HG03175 (cell line): ENCODE measurements around the gene DEF6.
A peak's percentile ranks its signal among the peaks of the same experiment; 100 is the strongest.
"Not testable (repeated sequence)": the region's sequence is repeated elsewhere in the genome, so short reads cannot be mapped to it uniquely, and the experiment has no call there.

Experiments
- ATAC-seq: cut with Tn5 transposase; IDR thresholded peaks from one replicate; pipeline ENCODE4 v1.9.1; 2021; ENCODE audit warnings: mild to moderate bottlenecking, moderate library complexity; ENCODE audit not compliant: unreplicated experiment

DEF6 gene

DNA sequence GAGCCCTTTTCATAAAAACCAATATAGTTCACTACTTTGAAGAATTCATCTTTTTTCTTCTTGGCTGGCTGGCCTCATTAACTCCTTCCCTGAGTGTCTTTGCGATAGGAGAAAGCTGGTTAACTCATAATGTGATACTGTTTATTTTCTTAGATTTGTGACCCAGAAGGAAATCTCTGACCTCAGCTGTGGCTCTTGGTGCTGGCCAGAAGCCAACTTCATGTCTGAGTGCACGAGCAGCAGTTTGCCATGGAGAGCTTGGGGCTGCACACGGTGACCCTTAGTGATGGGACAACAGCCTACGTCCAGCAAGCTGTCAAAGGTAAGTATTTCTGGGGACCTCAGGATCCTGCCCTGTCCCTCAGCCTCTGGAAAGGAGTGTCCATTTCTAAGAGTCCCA is 16.7 kb upstream of the DEF6 start:
- ATAC-seq, result no peak

DNA sequence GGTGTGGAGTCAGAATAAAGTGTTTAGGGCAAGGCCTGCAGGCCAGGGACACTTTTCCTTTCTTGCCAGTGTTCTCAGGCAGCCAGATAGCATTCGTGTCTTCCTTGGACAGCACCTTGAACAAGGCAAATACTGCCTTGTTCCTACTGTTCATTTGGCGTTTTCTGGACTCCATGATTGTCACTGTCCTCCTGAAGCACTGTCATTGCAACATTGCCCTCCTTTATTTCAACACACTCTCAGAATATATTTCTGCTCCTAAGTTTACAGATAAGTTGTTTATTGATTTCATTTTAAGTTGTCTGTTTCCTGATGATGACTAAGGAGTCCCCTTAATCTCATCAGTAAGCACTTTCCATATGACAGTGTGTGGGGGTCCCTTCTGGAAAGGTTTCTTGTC is 15.1 kb upstream of the DEF6 start:
- ATAC-seq, result no peak

DNA sequence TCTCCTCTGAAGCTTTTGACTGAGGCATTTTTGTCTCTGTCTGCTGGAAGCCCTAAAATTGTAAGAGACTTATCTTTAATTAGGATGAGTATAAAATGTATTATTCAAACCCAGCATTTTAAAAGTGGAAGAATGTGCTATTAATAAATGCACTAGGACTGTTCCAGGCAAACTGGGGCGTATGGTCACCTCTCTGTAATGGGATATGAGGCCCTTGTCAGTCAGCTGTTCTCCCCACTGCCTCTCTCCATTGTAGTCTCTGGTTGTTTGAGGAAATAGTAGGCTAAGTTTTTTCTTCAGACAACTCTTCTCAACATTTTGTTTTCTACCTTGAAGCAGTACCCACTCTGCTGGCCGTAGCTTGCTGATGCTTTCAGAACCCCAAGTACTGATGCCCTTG is 14.3 kb upstream of the DEF6 start:
- ATAC-seq, result no peak

- ATAC-seq, result no peak
These were observed 9.8 kb upstream of the DEF6 start for GRCh38 chr6:35287671-35288396.

DNA sequence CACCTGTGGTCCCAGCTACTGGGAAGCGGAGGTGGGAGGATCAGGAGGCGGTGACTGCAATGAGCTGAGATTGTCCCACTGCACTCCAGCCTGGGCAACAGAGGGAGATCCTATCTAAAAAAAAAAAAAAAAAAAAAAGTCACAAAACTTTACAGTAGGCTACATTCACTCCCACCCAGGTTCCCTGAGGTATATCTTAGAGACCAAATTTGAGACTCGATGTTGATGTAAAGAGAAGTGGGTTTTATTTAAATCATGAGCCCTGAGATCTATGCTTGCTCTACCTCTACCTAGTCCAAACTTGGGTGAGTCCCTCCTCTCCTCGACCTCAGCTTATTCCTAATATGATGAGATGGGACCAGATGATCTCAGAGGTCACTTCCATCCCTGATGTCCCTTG is 8.8 kb upstream of the DEF6 start:
- ATAC-seq, result no peak

DNA sequence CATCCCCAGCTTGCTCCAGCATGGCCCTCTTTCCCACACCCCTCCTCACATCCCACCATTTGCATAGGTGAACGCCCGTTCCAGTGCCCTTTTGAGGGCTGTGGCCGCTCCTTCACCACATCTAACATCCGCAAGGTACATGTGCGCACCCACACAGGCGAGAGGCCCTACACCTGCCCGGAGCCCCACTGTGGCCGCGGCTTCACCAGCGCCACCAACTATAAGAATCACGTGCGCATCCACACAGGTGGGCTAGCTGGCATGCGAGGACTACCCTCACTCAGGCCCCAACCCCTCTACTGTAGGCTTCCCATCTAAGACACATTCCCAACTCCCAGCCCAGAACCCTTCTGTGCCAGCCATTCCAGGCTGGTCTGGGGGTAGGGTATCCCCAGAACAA is 6.1 kb upstream of the DEF6 start:
- ATAC-seq, result no peak

DNA sequence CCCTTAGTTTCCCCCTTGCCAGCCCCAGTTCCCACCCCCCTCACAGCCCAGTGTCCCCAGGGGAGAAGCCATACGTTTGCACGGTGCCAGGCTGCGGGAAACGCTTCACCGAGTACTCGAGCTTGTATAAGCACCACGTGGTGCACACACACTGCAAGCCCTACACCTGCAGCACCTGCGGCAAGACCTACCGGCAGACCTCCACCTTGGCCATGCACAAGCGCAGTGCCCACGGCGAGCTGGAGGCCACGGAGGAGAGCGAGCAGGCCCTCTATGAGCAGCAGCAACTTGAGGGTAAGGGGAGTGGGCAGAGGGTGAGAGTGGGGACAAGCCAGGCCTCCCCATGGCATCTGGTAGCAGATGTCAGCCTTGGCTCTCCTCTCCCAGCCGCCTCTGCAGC is 5.1 kb upstream of the DEF6 start:
- ATAC-seq, result no peak

DNA sequence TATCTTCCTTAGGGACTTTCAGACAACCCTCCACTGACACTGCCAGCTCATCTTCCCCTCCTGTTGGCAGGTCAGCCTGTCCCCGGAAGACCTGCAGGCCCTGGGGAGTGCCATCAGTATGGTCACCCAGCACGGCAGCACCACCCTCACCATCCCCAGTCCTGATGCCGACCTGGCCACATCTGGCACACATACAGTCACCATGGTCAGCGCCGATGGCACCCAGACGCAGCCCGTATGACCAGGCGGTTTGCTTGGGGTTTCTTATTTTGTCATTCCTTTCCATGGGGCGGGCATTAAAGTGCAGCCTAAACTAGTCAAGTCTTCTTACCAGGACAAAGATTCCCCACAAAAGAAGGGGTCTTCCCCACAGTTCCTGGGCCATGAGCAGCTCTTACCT is 3.9 kb upstream of the DEF6 start:
- no peak for ATAC-seq

DNA sequence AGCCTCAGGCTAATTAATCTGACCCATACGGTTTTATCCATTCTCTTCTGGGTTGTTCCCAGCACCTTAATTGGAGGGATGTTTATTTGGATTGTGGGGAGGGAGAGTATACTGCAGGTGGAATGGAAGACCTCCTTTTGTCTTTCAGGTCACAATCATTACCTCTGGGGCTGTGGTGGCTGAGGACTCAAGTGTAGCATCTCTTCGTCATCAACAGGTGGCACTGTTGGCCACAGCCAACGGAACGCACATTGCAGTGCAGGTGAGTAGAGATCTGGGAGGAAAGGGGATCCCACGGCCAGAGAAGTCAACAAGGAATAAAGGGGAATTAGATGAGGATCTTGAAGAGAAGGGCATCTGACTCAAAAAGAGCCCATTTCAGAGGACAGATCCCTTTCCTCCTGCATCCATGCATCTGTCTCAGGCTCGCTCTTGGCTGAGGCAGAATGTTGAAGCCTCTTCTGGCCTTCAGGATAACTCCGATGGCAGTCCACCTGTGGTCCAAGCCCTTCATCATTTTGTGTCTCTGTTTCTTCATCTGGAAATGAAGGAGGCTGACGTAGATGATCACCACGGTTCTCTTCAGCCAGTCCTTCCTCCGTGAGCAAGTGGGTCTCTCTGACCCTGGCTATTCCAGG is 3.2 kb upstream of the DEF6 start:
- ATAC-seq, result no peak

DNA sequence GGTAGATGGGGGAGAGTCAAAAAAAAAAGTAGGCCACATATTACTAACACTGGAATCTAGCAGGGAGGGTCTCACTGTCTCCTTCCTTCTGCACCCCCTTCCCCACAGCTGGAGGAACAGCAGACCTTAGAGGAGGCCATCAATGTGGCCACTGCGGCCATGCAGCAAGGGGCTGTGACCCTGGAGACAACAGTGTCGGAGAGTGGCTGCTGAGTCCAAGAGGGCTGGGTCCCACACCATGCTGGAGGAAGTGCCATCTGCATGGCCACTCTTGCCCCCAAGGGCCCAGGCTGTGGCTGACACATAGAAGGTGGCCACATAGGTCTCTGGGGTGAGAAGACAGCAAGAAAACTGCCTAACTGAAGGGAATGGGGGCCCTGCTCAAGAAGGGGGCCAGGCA is 2.6 kb upstream of the DEF6 start:
- no peak for ATAC-seq

DNA sequence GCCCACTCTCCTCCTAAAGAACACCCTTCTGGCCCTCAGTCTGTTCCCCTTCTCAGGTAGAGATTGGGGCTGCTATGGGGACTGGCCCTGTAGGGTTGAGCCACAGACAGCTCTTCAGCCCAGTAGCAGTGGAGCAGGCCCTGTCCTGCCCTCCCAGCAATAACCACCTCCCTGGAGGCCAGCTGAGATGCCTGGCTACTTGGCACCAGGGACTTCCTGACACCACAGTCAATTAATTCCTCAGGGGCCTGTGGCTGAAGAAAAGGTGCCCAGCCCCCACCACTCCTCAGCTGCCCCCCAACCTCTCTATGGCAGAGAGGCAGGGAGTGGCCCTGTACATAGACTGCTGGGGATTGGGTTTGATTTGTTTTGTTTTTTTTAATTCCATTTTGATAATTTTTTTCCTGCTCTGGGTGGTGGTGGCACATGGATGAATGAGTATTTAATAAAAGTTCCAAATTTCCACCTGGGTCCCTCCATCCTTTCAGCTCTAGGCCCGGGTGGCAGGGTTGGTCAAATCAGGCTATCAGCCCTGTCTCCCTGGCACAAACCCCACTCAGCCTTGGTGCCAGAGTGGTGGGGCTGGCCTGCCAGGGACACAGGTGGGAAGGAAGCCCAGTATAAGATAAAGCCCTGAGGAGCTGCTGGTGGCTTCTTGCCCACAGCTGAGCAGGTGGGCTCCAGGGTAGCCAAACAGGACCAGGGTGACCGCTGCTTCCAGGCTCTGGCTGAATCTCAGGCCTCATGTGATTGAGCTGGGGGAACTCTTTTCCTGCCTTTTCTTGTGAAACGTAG is 1.9 kb upstream of the DEF6 start:
- ATAC-seq, result no peak

DNA sequence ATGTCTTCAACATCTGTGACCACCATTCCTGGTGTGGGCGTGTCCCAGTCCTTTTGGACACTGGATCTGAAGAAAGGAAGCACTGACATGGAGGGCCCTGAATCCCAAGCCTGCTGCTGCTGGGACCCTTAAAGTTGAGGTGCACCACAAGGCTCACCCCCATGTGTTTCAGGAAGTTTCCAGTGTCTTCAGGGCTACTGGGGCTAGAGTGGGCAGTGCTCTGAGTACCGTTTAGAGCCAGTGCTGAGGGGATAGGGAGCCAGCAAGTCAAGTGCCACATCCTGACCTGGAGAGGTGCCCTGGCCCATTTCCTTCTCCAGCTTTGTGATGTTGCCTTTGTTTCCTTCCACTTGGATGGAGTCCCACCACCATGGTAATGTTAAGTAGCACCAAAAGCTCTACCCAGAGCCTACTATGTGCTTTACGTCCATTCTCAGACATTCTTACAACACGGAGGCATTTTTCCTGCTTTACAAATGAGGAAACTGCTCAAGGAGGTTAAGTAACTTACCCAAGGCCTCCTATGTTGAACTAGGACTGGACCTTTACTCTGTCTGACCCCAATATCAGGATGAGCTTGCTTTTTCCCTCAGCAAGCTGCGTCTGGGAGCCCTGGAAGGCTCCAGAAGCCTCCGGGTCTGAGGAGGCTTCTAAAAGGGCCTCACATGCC is 552 bp upstream of the DEF6 start:
- ATAC-seq, result peak; percentile 1

GRCh38 chr6:35298625-35299140 is 1.1 kb downstream of the DEF6 start:
- ATAC-seq, result no peak

DNA sequence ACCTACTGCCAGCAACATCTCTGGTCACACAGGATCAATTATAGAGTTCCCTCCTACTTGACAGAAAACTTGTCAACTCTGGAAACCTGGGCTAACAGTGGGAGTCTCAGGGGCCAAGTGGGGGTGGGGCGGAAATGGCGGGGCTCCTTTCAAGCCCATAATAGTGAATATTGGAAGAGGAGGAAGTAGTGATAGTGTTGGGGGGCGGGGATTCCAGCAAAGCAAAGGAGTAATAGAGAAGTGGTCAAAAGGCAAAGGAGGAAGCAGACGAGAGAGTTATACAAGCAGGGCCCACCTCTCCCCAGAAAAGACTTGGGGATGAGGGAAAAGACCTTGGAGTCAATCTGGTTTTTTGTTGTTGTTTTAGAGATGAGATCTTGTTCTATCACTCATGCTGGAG is 2.1 kb downstream of the DEF6 start:
- ATAC-seq, result no peak

DNA sequence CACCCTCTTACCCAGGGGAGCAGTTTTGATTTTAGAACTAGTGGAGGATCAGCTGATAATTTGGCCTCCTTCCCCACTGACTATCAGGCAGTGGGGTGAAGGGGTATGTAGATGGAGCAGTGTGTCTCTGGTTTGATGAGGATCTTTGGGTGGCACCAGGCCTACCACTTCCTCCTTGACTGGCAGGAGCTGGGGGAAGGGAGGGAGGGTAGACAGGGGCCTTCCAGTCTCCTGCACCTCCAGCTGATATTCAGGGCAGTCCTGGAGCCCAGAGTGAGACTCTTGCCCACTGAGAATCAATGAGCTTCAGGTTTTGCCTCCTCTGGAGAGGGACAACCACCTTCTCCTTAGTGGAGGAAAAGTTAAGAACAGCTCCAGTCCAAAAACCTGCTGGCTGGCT is 3.2 kb downstream of the DEF6 start:
- ATAC-seq, result no peak

- peak; percentile 80 for ATAC-seq
These were observed 5.1 kb downstream of the DEF6 start for GRCh38 chr6:35302604-35303241.

- ATAC-seq, result no peak
These were observed 6.7 kb downstream of the DEF6 start for GRCh38 chr6:35304299-35304698.

GRCh38 chr6:35305117-35305516 is 7.5 kb downstream of the DEF6 start:
- ATAC-seq, result no peak

DNA sequence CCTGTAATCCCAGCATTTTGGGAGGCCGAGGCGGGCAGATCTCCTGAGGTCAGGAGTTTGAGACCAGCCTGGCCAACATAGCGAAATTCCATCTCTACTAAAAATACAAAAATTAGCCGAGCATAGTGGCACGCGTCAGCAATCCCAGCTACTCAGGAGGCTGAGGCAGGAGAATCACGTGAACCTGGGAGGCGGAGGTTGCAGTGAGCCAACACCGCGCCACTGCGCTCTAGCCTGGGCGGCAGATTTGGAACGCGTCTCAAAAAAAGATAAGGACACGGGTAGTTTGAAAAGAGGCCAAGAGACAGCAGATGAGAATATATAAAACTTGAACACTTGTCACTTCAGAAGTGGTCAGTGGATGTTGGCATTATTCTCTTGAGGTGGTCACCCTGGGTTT is 9.5 kb downstream of the DEF6 start:
- ATAC-seq, result not testable (repeated sequence)

DNA sequence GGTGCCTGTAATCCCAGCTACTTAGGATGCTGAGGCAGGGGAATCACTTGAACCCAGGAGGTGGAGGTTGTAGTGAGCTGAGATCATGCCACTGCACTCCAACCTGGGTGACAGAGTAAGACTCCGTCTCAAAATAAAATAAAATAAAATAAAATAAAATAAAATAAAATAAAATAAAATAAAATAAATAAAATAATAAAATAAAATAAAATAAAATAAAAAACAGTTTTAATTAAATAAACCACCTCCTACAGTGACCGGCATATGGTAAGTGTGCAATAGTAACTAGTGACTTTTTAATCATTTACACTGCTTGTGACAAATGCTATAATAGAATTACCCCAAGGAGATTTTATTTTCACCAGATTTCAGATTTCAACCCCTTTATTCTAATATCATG is 10.9 kb downstream of the DEF6 start:
- not testable (repeated sequence) for ATAC-seq
